Measurements from ENCODE around the gene UCN. TPM values are rescaled to one million over a fixed set of nuclear protein-coding genes. Genes with fewer than 3 reads are reported as not detected.

UCN gene
- total and polyA plus RNA-seq, 4 donors: 0.34 to 2.0 (median 1.4) TPM

GRCh38 chr2:27350106-27350693 is 42.0 kb upstream of the UCN start:
- H3K4me1 ChIP-seq (ENCODE audit: control insufficient read depth in 5 of 5, insufficient read depth in 5 of 5, low read length in 5 of 5): peaks cover 0 to 4% (median 0%) of the 10 kb centered on the region in 5 donors

DNA sequence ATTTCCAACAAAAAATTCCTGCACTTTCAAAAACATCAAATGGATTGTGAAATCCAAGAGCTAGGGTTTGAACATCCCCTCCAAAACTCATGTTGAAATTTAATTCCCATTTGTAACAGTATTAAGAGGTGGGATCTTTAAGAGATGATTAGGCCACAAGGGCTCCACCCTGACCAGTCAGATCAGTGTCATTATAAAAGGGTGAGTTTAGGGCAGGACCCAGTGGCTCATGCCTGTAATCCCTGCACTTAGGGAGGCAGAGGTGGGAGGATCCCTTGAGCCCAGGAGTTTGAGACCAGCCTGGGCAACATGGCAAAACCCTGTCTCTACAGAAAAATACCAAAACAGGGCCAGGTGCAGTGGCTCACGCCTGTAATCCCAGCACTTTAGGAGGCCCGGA is 39.4 kb upstream of the UCN start:
- no peak overlapping the region for H3K4me3 ChIP-seq
- DNase-seq (no peak), ATAC-seq (ENCODE audit: insufficient read depth, low FRiP score) (no peak)
- no peak for TF ChIP-seq CTCF (IDR thresholded peaks at IDR 0.05; ENCODE audit: control extremely low read depth, extremely low read depth)
- no peak overlapping the region for H3K9ac ChIP-seq (ENCODE audit: insufficient read depth in 1 of 2, low read length in 2 of 2)
- no peak overlapping the region for H3K27ac ChIP-seq (ENCODE audit: low read depth in 1 of 2, low read length in 1 of 2)
- H3K36me3 ChIP-seq (ENCODE audit: control insufficient read depth in 4 of 4, insufficient read depth in 4 of 4, low read length in 4 of 4): peaks cover 0 to 2% (median 1%) of the 10 kb centered on the region in 4 donors
- H3K4me1 ChIP-seq (ENCODE audit: control insufficient read depth in 5 of 5, insufficient read depth in 5 of 5, low read length in 5 of 5): peaks cover 0 to 3% (median 0%) of the 10 kb centered on the region in 5 donors
- H3K9me3 ChIP-seq (ENCODE audit: control insufficient read depth in 4 of 4, insufficient read depth in 3 of 4, low read length in 3 of 4): no peaks in the 10 kb centered on the region
- H3K27me3 ChIP-seq (ENCODE audit: control insufficient read depth in 3 of 3, insufficient read depth in 3 of 3, low read length in 2 of 3): no peaks in the 10 kb centered on the region
- WGBS, 2 donors: 94 to 95% methylated on average over 2 of the region's 2 CpGs

More at GRCh38 chr2:27350106-27350693, 42.0 kb upstream of the UCN start:
- no peaks in the 10 kb centered on the region for H3K9me3 ChIP-seq (ENCODE audit: control insufficient read depth in 4 of 4, insufficient read depth in 3 of 4, low read length in 3 of 4)
- ATAC-seq (ENCODE audit: insufficient read depth, low FRiP score): no peak
- no peak overlapping the region for H3K4me3 ChIP-seq
- H3K9ac ChIP-seq (ENCODE audit: insufficient read depth in 1 of 2, low read length in 2 of 2): no peak overlapping the region
- whole genome bisulfite sequencing, 2 donors: 86 to 91% methylated on average over 7 of the region's 7 CpGs
- TF ChIP-seq CTCF (IDR thresholded peaks at IDR 0.05; ENCODE audit: control extremely low read depth, extremely low read depth): no peak
- peaks cover 0 to 5% (median 0%) of the 10 kb centered on the region in 4 donors for H3K36me3 ChIP-seq (ENCODE audit: control insufficient read depth in 4 of 4, insufficient read depth in 4 of 4, low read length in 4 of 4)
- no peak overlapping the region for H3K27ac ChIP-seq (ENCODE audit: low read depth in 1 of 2, low read length in 1 of 2)
- H3K27me3 ChIP-seq (ENCODE audit: control insufficient read depth in 3 of 3, insufficient read depth in 3 of 3, low read length in 2 of 3): no peaks in the 10 kb centered on the region
- no peak for DNase-seq

DNA sequence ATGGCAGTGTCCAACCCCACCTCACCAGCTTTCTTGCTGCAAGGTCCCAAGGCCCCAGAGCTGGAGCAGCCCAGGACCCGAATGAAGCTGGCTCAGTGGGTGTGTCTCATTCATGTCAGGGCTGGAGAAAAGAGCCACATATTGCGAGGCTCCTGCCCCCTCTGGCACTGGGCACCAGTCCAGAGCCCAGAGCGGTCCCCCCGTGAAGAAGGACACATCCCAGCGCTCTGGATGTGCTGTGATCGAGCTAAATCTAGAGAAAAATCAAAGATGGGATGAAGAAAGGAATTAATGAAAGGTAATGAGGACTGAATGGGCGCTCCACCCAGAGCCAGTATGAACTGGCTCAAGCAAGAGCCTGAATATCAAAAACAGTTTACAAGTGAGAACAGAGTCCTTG is 27.9 kb upstream of the UCN start:
- Histone ChIP-seq H3K4me1 (ENCODE audit: control insufficient read depth in 5 of 5, insufficient read depth in 5 of 5, low read length in 5 of 5) (no peaks in the 10 kb centered on the region), H3K27ac (ENCODE audit: low read depth in 1 of 2, low read length in 1 of 2) (no peak overlapping the region), H3K9me3 (ENCODE audit: control insufficient read depth in 4 of 4, insufficient read depth in 3 of 4, low read length in 3 of 4) (no peaks in the 10 kb centered on the region), H3K36me3 (ENCODE audit: control insufficient read depth in 4 of 4, insufficient read depth in 4 of 4, low read length in 4 of 4) (peaks cover 28 to 52% (median 36%) of the 10 kb centered on the region in 4 donors), H3K9ac (ENCODE audit: insufficient read depth in 1 of 2, low read length in 2 of 2) (no peak overlapping the region), H3K27me3 (ENCODE audit: control insufficient read depth in 3 of 3, insufficient read depth in 3 of 3, low read length in 2 of 3) (no peaks in the 10 kb centered on the region), H3K4me3 (no peak overlapping the region)
- DNase-seq: no peak
- WGBS, 2 donors: 95 to 96% methylated on average over 7 of the region's 7 CpGs
- TF ChIP-seq CTCF (IDR thresholded peaks at IDR 0.05; ENCODE audit: control extremely low read depth, extremely low read depth): no peak
- ATAC-seq (ENCODE audit: insufficient read depth, low FRiP score): no peak

GRCh38 chr2:27335311-27335710 is 27.1 kb upstream of the UCN start:
- no peak for ATAC-seq (ENCODE audit: insufficient read depth, low FRiP score)
- no peak for DNase-seq
- Histone ChIP-seq H3K27ac (ENCODE audit: low read depth in 1 of 2, low read length in 1 of 2) (no peak overlapping the region), H3K27me3 (ENCODE audit: control insufficient read depth in 3 of 3, insufficient read depth in 3 of 3, low read length in 2 of 3) (no peaks in the 10 kb centered on the region), H3K9me3 (ENCODE audit: control insufficient read depth in 4 of 4, insufficient read depth in 3 of 4, low read length in 3 of 4) (no peaks in the 10 kb centered on the region), H3K4me3 (no peak overlapping the region), H3K9ac (ENCODE audit: insufficient read depth in 1 of 2, low read length in 2 of 2) (no peak overlapping the region), H3K36me3 (ENCODE audit: control insufficient read depth in 4 of 4, insufficient read depth in 4 of 4, low read length in 4 of 4) (peaks cover 30 to 55% (median 36%) of the 10 kb centered on the region in 4 donors), H3K4me1 (ENCODE audit: control insufficient read depth in 5 of 5, insufficient read depth in 5 of 5, low read length in 5 of 5) (no peaks in the 10 kb centered on the region)
- 85 to 90% methylated on average over 3 of the region's 3 CpGs for WGBS, 2 donors
- TF ChIP-seq CTCF (IDR thresholded peaks at IDR 0.05; ENCODE audit: control extremely low read depth, extremely low read depth): no peak

All from lung (tissue), 12 donors.